Endothelial cell of umbilical vein (primary cell): ENCODE measurements around the gene PPP1CA. TPM values are rescaled to one million over a fixed set of nuclear protein-coding genes. Genes with fewer than 3 reads are reported as not detected.

Experiments used
- BruUV-seq: library from RNA; stranded (reverse); fragments of 400-500 nt; replicated peaks from 2 replicates; lab custom pipeline; 2021; lab: Mats Ljungman, UMichigan
- CTCF ChIA-PET: fragments of 300-600, 350-600 bp; sonication (Branson Sonifier 250); formaldehyde crosslinking; loops from one replicate; lab custom pipeline; 2021; ENCODE audit warnings: antibody characterized with exemption, inconsistent platforms; lab: Charles Lee
- POLR2A ChIA-PET: fragments of 300-600, 350-600 bp; sonication (Branson Sonifier 250); formaldehyde crosslinking; loops from one replicate; lab custom pipeline; 2021; ENCODE audit warnings: antibody characterized with exemption, inconsistent platforms; lab: Charles Lee
- DNase-seq: peaks from one replicate; pipeline ENCODE4 v3.0.0-alpha.2; 2011; ENCODE audit warnings: low read depth, low spot score
- FAIRE-seq: peaks from 2 replicates; lab custom pipeline; 2011; peaks lifted over from hg19 to GRCh38; lab: Jason Lieb, UNC
- H2AFZ ChIP-seq: 2 replicates; pipeline ENCODE4 v1.6.0; 2012; ENCODE audit warnings: low read depth, low read length, control low read depth, inconsistent platforms
- H3K27ac ChIP-seq: 2 replicates; pipeline ENCODE4 v1.5.1; 2011; ENCODE audit warnings: low read depth, mild to moderate bottlenecking, control low read depth, low read length, moderate library complexity; ENCODE audit not compliant: insufficient read depth
- H3K27me3 ChIP-seq, 2 experiments: 2 replicates each; pipeline versions ENCODE4 v1.6.0 to v1.6.1; 2011; ENCODE audit warnings: low read length in 2 of 2, mixed read lengths in 1 of 2; ENCODE audit not compliant: control insufficient read depth in 2 of 2, insufficient read depth in 2 of 2
- H3K36me3 ChIP-seq, 2 experiments: 2 replicates in 1 of 2; 3 replicates in 1 of 2; pipeline ENCODE4 v1.5.1; 2011; ENCODE audit warnings: low read length in 2 of 2, mild to moderate bottlenecking in 1 of 2, moderate library complexity in 1 of 2; ENCODE audit not compliant: control insufficient read depth in 2 of 2, insufficient read depth in 2 of 2; ENCODE audit errors: extremely low read depth in 1 of 2
- H3K4me1 ChIP-seq: 3 replicates; pipeline ENCODE4 v1.5.1; 2011; ENCODE audit warnings: mild to moderate bottlenecking, low read length; ENCODE audit not compliant: control insufficient read depth, insufficient read depth; ENCODE audit errors: extremely low read depth
- H3K4me2 ChIP-seq: 2 replicates; pipeline ENCODE4 v1.6.1; 2011; ENCODE audit warnings: low read length, control low read depth, mixed read lengths; ENCODE audit not compliant: insufficient read depth
- H3K4me3 ChIP-seq, 3 experiments: fragments of 200-600 bp in 1 of 3; sonication (generic), shearing (Covaris generic) in 1 of 3; replicated peaks in 1 of 3; 2 replicates each; pipeline ENCODE4 v1.5.1; 2011 to 2016; ENCODE audit warnings: control low read depth in 3 of 3, low read length in 3 of 3, mild to moderate bottlenecking in 2 of 3, inconsistent platforms in 1 of 3, low read depth in 1 of 3, moderate library complexity in 1 of 3; ENCODE audit not compliant: insufficient read depth in 1 of 3
- H3K79me2 ChIP-seq: 2 replicates; pipeline ENCODE4 v1.6.0; 2012; ENCODE audit warnings: low read length, inconsistent platforms; ENCODE audit not compliant: control insufficient read depth, insufficient read depth
- H3K9ac ChIP-seq: replicated peaks from 2 replicates; pipeline ENCODE3; 2011; ENCODE audit warnings: low read length, control low read depth; ENCODE audit not compliant: insufficient read depth; ENCODE audit errors: extremely low read depth
- H3K9me1 ChIP-seq: replicated peaks from 3 replicates; pipeline ENCODE4 v1.6.0; 2011; ENCODE audit warnings: mild to moderate bottlenecking, low read length; ENCODE audit not compliant: control insufficient read depth, insufficient read depth; ENCODE audit errors: extremely low read depth
- H3K9me3 ChIP-seq: replicated peaks from 2 replicates; pipeline ENCODE4 v1.5.1; 2012; ENCODE audit warnings: low read length, inconsistent platforms; ENCODE audit not compliant: control insufficient read depth, insufficient read depth
- H4K20me1 ChIP-seq: replicated peaks from 2 replicates; pipeline ENCODE3; 2011; ENCODE audit warnings: mild to moderate bottlenecking, low read length; ENCODE audit not compliant: control insufficient read depth, insufficient read depth; ENCODE audit errors: extremely low read depth
- EZH2 ChIP-seq: IDR thresholded peaks from 2 replicates; pipeline ENCODE4 v1.6.1; 2012; ENCODE audit warnings: borderline replicate concordance, low read depth, mild to moderate bottlenecking, moderate library complexity, low read length, inconsistent platforms; ENCODE audit not compliant: severe bottlenecking
- FOS ChIP-seq: IDR thresholded peaks from 2 replicates; pipeline ENCODE4 v1.6.1; 2011; ENCODE audit warnings: mild to moderate bottlenecking, low read length, moderate library complexity, borderline replicate concordance; ENCODE audit not compliant: insufficient read depth
- GATA2 ChIP-seq: IDR thresholded peaks from 2 replicates; pipeline ENCODE4 v1.7.0; 2011; ENCODE audit warnings: low read depth, mild to moderate bottlenecking, moderate library complexity, mixed read lengths, low read length; ENCODE audit not compliant: insufficient read length, insufficient read depth
- JUN ChIP-seq: IDR thresholded peaks from 2 replicates; pipeline ENCODE4 v1.6.1; 2011; ENCODE audit warnings: borderline replicate concordance, low read depth; ENCODE audit not compliant: insufficient read length, insufficient read depth
- MAX ChIP-seq: IDR thresholded peaks from 2 replicates; pipeline ENCODE4 v1.6.1; 2011; ENCODE audit not compliant: insufficient read depth, insufficient read length
- MYC ChIP-seq: IDR thresholded peaks from one replicate; pipeline ENCODE4 v1.6.1; 2011; ENCODE audit warnings: mild to moderate bottlenecking, low read depth, low read length
- POLR2A ChIP-seq: IDR thresholded peaks from 2 replicates; pipeline ENCODE4 v1.6.1; 2012; ENCODE audit warnings: low read depth, mild to moderate bottlenecking, control low read depth, low read length
- POLR2AphosphoS5 ChIP-seq: IDR thresholded peaks from 2 replicates; pipeline ENCODE4 v1.6.1; 2012; ENCODE audit warnings: low read depth, mild to moderate bottlenecking, control low read depth, low read length, moderate library complexity; ENCODE audit not compliant: insufficient read depth
- dilution Hi-C: fragments of 300-500 bp; cut with MboI; formaldehyde crosslinking; loops from one replicate; pipeline ENCODE4 v1.15.0; 2019; ENCODE audit warnings: low sequenced_read_pairs; ENCODE audit not compliant: extremely low pct_ligation_motif_present
- intact Hi-C: fragments of 100-400 bp; cut with micrococcal nuclease; formaldehyde crosslinking; loops from one replicate; pipeline ENCODE4 v1.10.0; 2022
- polyA plus RNA-seq, 4 experiments: library from polyadenylated mRNA; depleted of rRNA in 3 of 4; stranded (reverse) in 3 of 4; unstranded in 1 of 4; fragments of >200 nt; gene quantifications; 2 replicates each; pipeline versions ENCODE4 v1.2.1 to v1.2.3, GENCODE V29; 2011 to 2012; ENCODE audit warnings: missing spikeins in 1 of 4
- total RNA-seq: library from RNA; stranded (reverse); gene quantifications from 2 replicates; pipeline ENCODE4 v1.2.3, GENCODE V29; 2021
- TF ChIP-seq, protein P1 (sequence below), 2 donors: IDR thresholded peaks; 1 replicate in 1 of 2; 2 replicates in 1 of 2; pipeline ENCODE4 v1.5.1; 2011; ENCODE audit warnings: low read length in 2 of 2, mild to moderate bottlenecking in 2 of 2, moderate library complexity in 2 of 2, control low read depth in 1 of 2, inconsistent platforms in 1 of 2, low read depth in 1 of 2; ENCODE audit not compliant: insufficient read depth in 1 of 2; ENCODE audit errors: extremely low read depth in 1 of 2

The PPP1CA gene
- total and polyA plus RNA-seq, 2 donors (not counting 3 experiments of a cell fraction or from before 2014, with no cell fraction given) = 192 to 419 TPM

DNA sequence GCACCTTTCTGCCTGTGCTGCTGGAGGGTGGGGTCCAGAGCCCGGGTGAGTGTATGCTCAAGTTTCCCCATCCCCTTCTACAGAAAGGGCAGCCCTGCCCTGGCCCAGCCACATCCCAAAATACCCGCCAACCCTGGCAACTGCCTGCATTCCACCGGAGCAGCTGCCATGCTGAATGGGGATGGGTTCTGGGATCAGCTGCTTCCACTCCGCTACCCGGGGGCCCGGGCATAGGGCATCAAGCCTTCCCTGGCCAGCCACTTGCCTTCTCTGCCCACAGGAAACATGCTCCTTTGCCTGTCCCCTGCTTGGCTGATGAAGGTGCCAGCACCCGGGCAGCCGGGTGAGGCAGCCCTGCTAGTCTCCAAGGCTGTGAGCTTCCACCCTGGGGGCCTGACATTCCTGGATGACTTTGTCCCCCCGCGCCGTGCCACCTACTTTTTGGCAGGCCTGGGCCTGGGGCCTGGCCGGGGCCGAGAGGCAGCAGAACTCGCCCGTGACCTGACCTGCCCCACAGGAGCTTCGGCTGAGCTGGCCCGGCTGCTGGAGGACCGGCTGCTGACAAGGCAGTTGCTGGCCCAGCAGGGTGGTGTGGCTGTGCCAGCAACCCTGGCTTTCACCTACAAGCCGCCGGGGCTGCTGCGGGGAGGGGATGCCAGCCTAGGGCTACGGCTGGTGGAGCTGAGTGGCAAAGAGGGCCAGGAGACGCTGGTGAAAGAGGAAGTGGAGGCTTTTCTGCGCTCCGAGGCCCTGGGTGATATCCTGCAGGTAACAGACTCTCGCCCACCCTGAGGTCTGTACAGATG is 17.0 kb upstream of the PPP1CA start:
- no peak overlapping the region for H3K4me2 ChIP-seq
- ChIA-PET POLR2A (no interaction called here), CTCF (interaction anchor here (0.8 to 1.5 kb wide), 4 partner anchors 11 to 29 kb away, joined by 3 to 12 read pairs (median 5); partner anchors contain the start of genes PPP1CA and TBC1D10C)
- no peak overlapping the region for H3K9ac ChIP-seq
- TF ChIP-seq JUN = no peak
- TF ChIP-seq MYC = no peak
- TF ChIP-seq, protein P1, sequence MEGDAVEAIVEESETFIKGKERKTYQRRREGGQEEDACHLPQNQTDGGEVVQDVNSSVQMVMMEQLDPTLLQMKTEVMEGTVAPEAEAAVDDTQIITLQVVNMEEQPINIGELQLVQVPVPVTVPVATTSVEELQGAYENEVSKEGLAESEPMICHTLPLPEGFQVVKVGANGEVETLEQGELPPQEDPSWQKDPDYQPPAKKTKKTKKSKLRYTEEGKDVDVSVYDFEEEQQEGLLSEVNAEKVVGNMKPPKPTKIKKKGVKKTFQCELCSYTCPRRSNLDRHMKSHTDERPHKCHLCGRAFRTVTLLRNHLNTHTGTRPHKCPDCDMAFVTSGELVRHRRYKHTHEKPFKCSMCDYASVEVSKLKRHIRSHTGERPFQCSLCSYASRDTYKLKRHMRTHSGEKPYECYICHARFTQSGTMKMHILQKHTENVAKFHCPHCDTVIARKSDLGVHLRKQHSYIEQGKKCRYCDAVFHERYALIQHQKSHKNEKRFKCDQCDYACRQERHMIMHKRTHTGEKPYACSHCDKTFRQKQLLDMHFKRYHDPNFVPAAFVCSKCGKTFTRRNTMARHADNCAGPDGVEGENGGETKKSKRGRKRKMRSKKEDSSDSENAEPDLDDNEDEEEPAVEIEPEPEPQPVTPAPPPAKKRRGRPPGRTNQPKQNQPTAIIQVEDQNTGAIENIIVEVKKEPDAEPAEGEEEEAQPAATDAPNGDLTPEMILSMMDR (IDR thresholded peaks at IDR 0.05; ENCODE audit: extremely low read depth in 1 of 2, insufficient read depth in 1 of 2, low read depth in 1 of 2, low read length in 2 of 2) = no peak
- TF ChIP-seq MAX = no peak
- TF ChIP-seq FOS = no peak
- no peak for TF ChIP-seq GATA2
- no peak for TF ChIP-seq POLR2AphosphoS5
- TF ChIP-seq POLR2A = no peak
- no peak for TF ChIP-seq EZH2
- BruUV-seq = no TSS peak
- H3K27ac ChIP-seq = no peak overlapping the region
- peaks cover 4% of the 10 kb centered on the region for H3K4me1 ChIP-seq
- no peaks in the 10 kb centered on the region for H3K36me3 ChIP-seq
- no peaks in the 10 kb centered on the region for H3K9me3 ChIP-seq
- peaks cover 0 to 8% of the 10 kb centered on the region in 2 experiments for H3K27me3 ChIP-seq
- FAIRE-seq (no peak), DNase-seq (no peak)
- dilution Hi-C loops = no loop called here
- H3K9me1 ChIP-seq = no peaks in the 10 kb centered on the region
- H4K20me1 ChIP-seq = no peaks in the 10 kb centered on the region
- H3K79me2 ChIP-seq = no peaks in the 10 kb centered on the region
- H2AFZ ChIP-seq = no peak overlapping the region
- H3K4me3 ChIP-seq = no peak overlapping the region
- intact Hi-C loops = no loop called here
